HL-60 (cell line): ENCODE data around the gene PLAA.

Experiments
- DNase-seq, 2 experiments: peaks; one replicate each; pipeline ENCODE4 v3.0.0-alpha.2; 2010 to 2020; ENCODE audit warnings: low read depth in 1 of 2, low spot score in 1 of 2
- H3K27ac ChIP-seq: fragments of 250-450 bp; sonication (Bioruptor Pico); replicated peaks from 2 replicates; pipeline ENCODE4 v1.5.1; 2020; ENCODE audit warnings: mild to moderate bottlenecking, moderate library complexity
- H3K27me3 ChIP-seq: fragments of 250-450 bp; sonication (Bioruptor Pico); 2 replicates; pipeline ENCODE4 v1.5.1; 2021; ENCODE audit warnings: mild to moderate bottlenecking, moderate library complexity; ENCODE audit not compliant: insufficient read depth, poor library complexity, severe bottlenecking
- H3K4me3 ChIP-seq: replicated peaks from 2 replicates; pipeline ENCODE4 v1.5.1; 2011; ENCODE audit warnings: mild to moderate bottlenecking, control low read depth, low read length; ENCODE audit not compliant: insufficient read depth
- GABPA ChIP-seq: IDR thresholded peaks from 2 replicates; pipeline ENCODE4 v1.6.1; 2012; ENCODE audit warnings: low read depth
- POLR2AphosphoS5 ChIP-seq: IDR thresholded peaks from 2 replicates; pipeline ENCODE4 v1.6.1; 2012; ENCODE audit warnings: low read depth
- SPI1 ChIP-seq: IDR thresholded peaks from 2 replicates; pipeline ENCODE4 v1.6.1; 2012; ENCODE audit warnings: low read depth, mild to moderate bottlenecking, borderline replicate concordance
- long read RNA-seq: library from polyadenylated mRNA; unstranded; transcript quantifications from one replicate; pipeline ENCODE4 v2.0.0, GENCODE V29; 2020
- TF ChIP-seq, protein P1 (sequence below): IDR thresholded peaks from one replicate; pipeline ENCODE4 v1.5.1; 2011; ENCODE audit warnings: low read length, control low read depth, inconsistent platforms; ENCODE audit not compliant: insufficient read depth
- TF ChIP-seq, protein P2 (sequence below): IDR thresholded peaks from 2 replicates; pipeline ENCODE4 v1.6.1; 2012; ENCODE audit warnings: low read depth; ENCODE audit not compliant: insufficient replicate concordance

The PLAA gene
- long read RNA-seq, full-length matches to known transcripts = 330 of 352 reads
- long read RNA-seq, partial matches to known transcripts = 10 of 352 reads
- long read RNA-seq, other reads (novel, unspliced or antisense) = 12 of 352 reads

DNA sequence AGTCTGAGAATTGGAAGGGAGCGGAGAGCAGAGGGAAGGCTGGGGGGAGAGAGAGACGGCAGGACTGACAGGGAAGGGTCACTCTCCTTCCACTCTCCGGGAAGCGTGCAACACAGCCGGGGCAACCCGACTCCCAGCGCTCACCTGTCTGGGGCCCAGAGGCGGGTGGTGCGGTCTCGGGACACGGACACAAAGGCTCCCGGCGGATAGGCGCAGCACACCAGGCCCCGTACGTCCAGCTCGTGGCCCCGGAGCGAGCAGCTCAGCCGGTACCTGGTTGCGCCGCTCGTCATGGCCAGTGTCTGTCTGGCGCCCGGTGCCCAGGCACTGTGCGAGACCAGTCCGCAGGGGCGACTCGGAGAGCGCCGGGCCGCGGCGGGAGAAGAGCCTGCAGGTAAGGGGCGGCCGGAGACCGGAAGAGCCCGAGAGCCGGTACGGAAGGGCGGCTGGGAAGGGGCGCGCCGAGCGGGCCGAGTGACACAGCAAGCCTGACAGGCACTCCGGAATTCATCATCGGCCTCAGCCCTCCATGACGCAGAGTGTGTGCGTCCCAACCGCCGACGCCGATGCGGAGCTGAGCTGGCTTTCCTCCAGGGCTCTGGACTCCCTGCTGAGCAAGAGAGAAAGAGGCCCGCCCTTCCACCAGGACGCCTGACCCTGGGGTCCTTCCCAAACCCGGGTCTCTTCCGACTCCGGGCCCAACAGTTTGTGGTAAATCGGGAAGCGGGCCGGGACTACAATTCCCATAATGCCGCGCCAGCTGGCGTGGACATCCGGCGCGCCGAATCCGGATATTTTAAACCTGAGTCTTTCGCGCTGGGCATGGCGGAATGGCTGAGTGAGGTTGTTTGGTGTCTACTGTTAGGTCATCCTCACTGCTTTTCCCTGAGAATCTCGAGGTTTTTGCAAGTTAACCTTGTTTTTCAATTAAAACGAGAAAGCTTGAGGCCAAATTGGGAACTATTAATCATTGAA is at the start of gene PLAA:
TSS of gene PLAA (minus strand) at position 490 of the 975 bp plus-strand sequence. CDS start at position 293, 197 bp downstream.
- TF ChIP-seq, protein P1, sequence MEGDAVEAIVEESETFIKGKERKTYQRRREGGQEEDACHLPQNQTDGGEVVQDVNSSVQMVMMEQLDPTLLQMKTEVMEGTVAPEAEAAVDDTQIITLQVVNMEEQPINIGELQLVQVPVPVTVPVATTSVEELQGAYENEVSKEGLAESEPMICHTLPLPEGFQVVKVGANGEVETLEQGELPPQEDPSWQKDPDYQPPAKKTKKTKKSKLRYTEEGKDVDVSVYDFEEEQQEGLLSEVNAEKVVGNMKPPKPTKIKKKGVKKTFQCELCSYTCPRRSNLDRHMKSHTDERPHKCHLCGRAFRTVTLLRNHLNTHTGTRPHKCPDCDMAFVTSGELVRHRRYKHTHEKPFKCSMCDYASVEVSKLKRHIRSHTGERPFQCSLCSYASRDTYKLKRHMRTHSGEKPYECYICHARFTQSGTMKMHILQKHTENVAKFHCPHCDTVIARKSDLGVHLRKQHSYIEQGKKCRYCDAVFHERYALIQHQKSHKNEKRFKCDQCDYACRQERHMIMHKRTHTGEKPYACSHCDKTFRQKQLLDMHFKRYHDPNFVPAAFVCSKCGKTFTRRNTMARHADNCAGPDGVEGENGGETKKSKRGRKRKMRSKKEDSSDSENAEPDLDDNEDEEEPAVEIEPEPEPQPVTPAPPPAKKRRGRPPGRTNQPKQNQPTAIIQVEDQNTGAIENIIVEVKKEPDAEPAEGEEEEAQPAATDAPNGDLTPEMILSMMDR = no peak
- TF ChIP-seq SPI1 = no peak
- peak; percentile 83 for TF ChIP-seq GABPA
- TF ChIP-seq, protein P2, sequence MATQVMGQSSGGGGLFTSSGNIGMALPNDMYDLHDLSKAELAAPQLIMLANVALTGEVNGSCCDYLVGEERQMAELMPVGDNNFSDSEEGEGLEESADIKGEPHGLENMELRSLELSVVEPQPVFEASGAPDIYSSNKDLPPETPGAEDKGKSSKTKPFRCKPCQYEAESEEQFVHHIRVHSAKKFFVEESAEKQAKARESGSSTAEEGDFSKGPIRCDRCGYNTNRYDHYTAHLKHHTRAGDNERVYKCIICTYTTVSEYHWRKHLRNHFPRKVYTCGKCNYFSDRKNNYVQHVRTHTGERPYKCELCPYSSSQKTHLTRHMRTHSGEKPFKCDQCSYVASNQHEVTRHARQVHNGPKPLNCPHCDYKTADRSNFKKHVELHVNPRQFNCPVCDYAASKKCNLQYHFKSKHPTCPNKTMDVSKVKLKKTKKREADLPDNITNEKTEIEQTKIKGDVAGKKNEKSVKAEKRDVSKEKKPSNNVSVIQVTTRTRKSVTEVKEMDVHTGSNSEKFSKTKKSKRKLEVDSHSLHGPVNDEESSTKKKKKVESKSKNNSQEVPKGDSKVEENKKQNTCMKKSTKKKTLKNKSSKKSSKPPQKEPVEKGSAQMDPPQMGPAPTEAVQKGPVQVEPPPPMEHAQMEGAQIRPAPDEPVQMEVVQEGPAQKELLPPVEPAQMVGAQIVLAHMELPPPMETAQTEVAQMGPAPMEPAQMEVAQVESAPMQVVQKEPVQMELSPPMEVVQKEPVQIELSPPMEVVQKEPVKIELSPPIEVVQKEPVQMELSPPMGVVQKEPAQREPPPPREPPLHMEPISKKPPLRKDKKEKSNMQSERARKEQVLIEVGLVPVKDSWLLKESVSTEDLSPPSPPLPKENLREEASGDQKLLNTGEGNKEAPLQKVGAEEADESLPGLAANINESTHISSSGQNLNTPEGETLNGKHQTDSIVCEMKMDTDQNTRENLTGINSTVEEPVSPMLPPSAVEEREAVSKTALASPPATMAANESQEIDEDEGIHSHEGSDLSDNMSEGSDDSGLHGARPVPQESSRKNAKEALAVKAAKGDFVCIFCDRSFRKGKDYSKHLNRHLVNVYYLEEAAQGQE = no peak
- peak; percentile 60; the same call in 1 of the 2 replicates for TF ChIP-seq POLR2AphosphoS5
- peak within 1 kb of the TSS; percentile 100 for H3K27ac ChIP-seq
- peak; percentile 50 to 77 for DNase-seq

DNA sequence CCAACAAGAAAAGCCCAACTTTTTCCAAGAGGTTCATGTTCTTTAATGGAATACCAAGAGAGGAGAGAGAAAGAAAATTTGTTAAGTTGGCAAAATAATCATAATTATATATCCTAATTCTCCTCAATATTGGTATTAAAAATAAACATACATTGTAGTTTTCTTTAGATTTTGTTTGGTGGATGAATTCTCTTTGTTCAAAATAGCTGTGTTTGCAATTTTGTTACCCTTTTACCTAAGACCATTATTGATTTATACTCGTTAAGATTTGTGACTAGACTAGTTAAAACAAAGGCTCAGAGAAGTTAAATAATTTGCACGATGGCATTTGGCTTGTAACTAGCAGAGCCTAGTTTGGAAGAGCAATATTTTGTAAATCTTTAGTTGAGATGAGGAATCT is 48.8 kb upstream of the PLAA start:
- DNase-seq = no peak

More for the DNA sequence above, at the start of gene PLAA:
- Histone ChIP-seq H3K27me3 (no peaks in the 10 kb centered on the region), H3K4me3 (peak within 1 kb of the TSS; percentile 74)

DNA sequence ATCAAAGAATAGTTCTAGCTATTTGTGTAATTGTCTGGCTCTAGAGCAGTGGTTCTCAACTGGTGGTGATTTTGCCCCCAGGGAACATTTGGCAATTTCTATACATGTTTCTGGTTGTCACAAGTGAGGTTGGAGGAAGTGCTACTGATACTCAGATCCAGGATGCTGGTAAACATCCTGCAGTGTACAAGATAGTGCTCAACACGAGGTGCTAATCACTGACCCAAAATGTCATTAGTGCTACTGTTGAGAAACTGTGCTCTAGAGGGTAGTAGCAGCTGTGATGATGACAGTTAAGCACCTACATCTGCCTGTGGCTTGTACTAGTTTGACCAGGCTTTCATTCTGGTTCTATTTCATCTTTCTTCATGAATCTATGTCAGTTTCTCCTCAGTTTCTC is 36.3 kb upstream of the PLAA start:
- TF ChIP-seq POLR2AphosphoS5 (no peak), SPI1 (no peak), GABPA (no peak)
- TF ChIP-seq, protein P2 = no peak
- TF ChIP-seq, protein P1 = no peak
- no peaks in the 10 kb centered on the region for H3K27me3 ChIP-seq
- no peak overlapping the region for H3K4me3 ChIP-seq
- no peak for DNase-seq
- no peak overlapping the region for H3K27ac ChIP-seq

More for the DNA sequence above, 48.8 kb upstream of the PLAA start:
- Histone ChIP-seq H3K27me3 (no peaks in the 10 kb centered on the region), H3K4me3 (no peak overlapping the region), H3K27ac (no peak overlapping the region)
- TF ChIP-seq POLR2AphosphoS5 (no peak), SPI1 (no peak), GABPA (no peak)
- TF ChIP-seq, protein P1 = no peak
- TF ChIP-seq, protein P2 = no peak
